Adrenal gland (tissue), 12 donors: ENCODE data around the gene DOCK8. TPM values are rescaled to one million over a fixed set of nuclear protein-coding genes. Genes with fewer than 3 reads are reported as not detected.

Experiments used
- DNase-seq, 7 donors: peaks; one replicate each; pipeline ENCODE4 v3.0.0-alpha.2; 2019 to 2020
- H3K27ac ChIP-seq, 5 donors: fragments of 200-600 bp; sonication (generic) in 4 of 5; 1 replicate in 3 of 5; 2 replicates in 2 of 5; pipeline versions ENCODE4 v1.5.1 to v1.8.0; 2016 to 2020; ENCODE audit warnings: mild to moderate bottlenecking in 1 of 5
- H3K27me3 ChIP-seq: fragments of 200-600 bp; 2 replicates; pipeline ENCODE4 v1.8.0; 2021
- H3K36me3 ChIP-seq, 2 donors: fragments of 200-600 bp; replicated peaks in 1 of 2; 1 replicate in 1 of 2; 2 replicates in 1 of 2; pipeline versions ENCODE4 v1.5.1 to v1.8.0; 2018 to 2022
- H3K4me1 ChIP-seq, 2 donors: fragments of 200-600 bp; replicated peaks in 1 of 2; 1 replicate in 1 of 2; 2 replicates in 1 of 2; pipeline versions ENCODE4 v1.5.1 to v1.8.0; 2018 to 2021
- H3K4me3 ChIP-seq, 4 donors: fragments of 200-600 bp; sonication (generic) in 3 of 4; one replicate each; pipeline ENCODE4 v1.5.1; 2016 to 2018
- H3K9me3 ChIP-seq, 3 donors: fragments of 200-600 bp; sonication (generic) in 1 of 3; replicated peaks in 1 of 3; 1 replicate in 2 of 3; 2 replicates in 1 of 3; pipeline versions ENCODE4 v1.5.1 to v1.8.0; 2016 to 2021
- POLR2A ChIP-seq, 2 donors: fragments of 450-650 bp; IDR thresholded peaks; one replicate each; pipeline ENCODE4 v1.6.1; 2017; ENCODE audit warnings: antibody characterized with exemption in 2 of 2, mild to moderate bottlenecking in 2 of 2, moderate library complexity in 1 of 2
- WGBS, 4 donors: extraction: QIAGEN DNeasy Blood & Tissue Kit in 2 of 4; methylation state at CpG; one replicate each; pipeline versions ENCODE4 v1.1.5 to v1.1.7; 2013 to 2017; 5-methylcytosine and 5-hydroxymethylcytosine counted together
- intact Hi-C, 2 donors: fragments of 100-400 bp; cut with DNase I; formaldehyde crosslinking; loops; one replicate each; pipeline versions ENCODE4 v1.14.1 to v1.15.0; 2022 to 2023
- polyA plus RNA-seq, 3 donors: library from polyadenylated mRNA; stranded (reverse); fragments of 200-250 nt in 2 of 3; fragments of 350-450 nt in 1 of 3; fragmentation: Illumina TruSeq in 1 of 3; extraction: RNeasy Lipid Tissue Mini Kit (QIAGEN cat#74804) in 1 of 3; gene quantifications; one replicate each; pipeline ENCODE4 v1.2.3, GENCODE V29; 2013 to 2014
- total RNA-seq, 9 donors: library from RNA; depleted of rRNA in 4 of 9; stranded (reverse); fragments of >200 nt in 4 of 9; fragments of 120-200 nt in 1 of 9; fragmentation: NEBNext Ultra II Directional in 1 of 9; extraction: Animal tissue kit (Norgen Biotek cat#: 25700) in 1 of 9; gene quantifications; one replicate each; pipeline versions ENCODE4 v1.1.0 to v1.2.4, GENCODE V29; 2013 to 2023
- TF ChIP-seq, protein P1 (sequence below), 6 experiments: fragments of 450-650 bp in 4 of 6; fragments of 200-600 bp in 2 of 6; sonication (generic) in 1 of 6; IDR thresholded peaks; 1 replicate in 5 of 6; 2 replicates in 1 of 6; pipeline versions ENCODE4 v1.5.1 to v1.8.0; 2016 to 2021; ENCODE audit warnings: antibody characterized with exemption in 6 of 6, mild to moderate bottlenecking in 2 of 6, moderate library complexity in 1 of 6
- donor health status: healthy with polysubstance abuse.
- donor health status: Bipolar disorder and iron deficiency.
- donor health status: DM: yes; HTN: yes; CAD: no.
- donor health status: DM: no; HTN: no; CAD: no.
- donor health status: DM: no; HTN: no; CAD: no.
- donor health status: DM: yes; HTN: yes; CAD: no.

Gene DOCK8
- total and polyA plus RNA-seq, 12 donors: 8.3 to 134 (median 40.5) TPM

DNA sequence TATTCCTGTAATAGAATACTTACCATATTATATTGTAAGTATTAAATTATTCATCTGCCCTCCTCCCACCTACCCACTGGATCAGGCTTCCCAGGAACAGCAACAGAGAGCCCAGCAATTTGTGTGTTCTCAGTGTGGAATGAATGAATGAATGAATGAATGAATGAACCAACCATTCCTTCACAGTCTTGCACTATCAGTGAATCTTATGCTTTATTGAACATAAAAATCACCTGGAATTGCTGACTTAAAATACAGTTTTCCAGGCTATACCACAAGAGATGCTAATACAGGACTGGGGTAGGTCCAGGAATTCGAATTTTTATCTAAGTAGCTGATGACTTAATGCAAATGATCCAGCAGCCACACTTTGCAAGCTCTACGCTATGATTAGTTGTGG, 51.6 kb downstream of the DOCK8 start:
- intact Hi-C loops: no loop called here
- peaks cover 7 to 20% of the 10 kb centered on the region in 2 donors for H3K4me1 ChIP-seq
- H3K27ac ChIP-seq: no peak overlapping the region
- no peak for DNase-seq
- WGBS, 4 donors: 81 to 92% (median 90%) methylated on average over 2 of the region's 2 CpGs
- TF ChIP-seq, protein P1, sequence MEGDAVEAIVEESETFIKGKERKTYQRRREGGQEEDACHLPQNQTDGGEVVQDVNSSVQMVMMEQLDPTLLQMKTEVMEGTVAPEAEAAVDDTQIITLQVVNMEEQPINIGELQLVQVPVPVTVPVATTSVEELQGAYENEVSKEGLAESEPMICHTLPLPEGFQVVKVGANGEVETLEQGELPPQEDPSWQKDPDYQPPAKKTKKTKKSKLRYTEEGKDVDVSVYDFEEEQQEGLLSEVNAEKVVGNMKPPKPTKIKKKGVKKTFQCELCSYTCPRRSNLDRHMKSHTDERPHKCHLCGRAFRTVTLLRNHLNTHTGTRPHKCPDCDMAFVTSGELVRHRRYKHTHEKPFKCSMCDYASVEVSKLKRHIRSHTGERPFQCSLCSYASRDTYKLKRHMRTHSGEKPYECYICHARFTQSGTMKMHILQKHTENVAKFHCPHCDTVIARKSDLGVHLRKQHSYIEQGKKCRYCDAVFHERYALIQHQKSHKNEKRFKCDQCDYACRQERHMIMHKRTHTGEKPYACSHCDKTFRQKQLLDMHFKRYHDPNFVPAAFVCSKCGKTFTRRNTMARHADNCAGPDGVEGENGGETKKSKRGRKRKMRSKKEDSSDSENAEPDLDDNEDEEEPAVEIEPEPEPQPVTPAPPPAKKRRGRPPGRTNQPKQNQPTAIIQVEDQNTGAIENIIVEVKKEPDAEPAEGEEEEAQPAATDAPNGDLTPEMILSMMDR (IDR thresholded peaks at IDR 0.05): no peak
- TF ChIP-seq POLR2A (IDR thresholded peaks at IDR 0.05): no peak
- H3K4me3 ChIP-seq: no peak overlapping the region
- no peaks in the 10 kb centered on the region for H3K9me3 ChIP-seq
- H3K27me3 ChIP-seq: no peaks in the 10 kb centered on the region
- no peaks in the 10 kb centered on the region for H3K36me3 ChIP-seq

DNA sequence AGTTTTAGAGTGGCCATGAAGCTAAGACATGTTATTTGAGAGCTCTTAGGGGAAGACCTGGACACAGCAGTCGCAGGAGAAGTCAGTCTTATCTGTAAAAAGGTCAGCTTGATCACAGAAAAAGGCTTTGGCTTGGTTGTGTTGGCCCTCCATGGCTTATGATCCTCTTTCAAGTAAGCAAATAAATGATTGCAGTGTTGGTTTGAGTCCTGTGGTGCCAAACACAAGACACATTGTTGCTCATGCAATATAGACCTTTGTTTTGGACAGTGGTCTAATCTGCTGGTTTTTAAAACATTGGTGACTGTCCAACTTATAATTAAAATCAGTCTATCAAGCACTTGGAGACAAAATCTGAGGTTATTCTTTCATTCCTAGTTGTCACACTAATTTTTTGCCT, 54.0 kb downstream of the DOCK8 start:
- H3K27me3 ChIP-seq: no peaks in the 10 kb centered on the region
- no peak for DNase-seq
- no peak overlapping the region for H3K27ac ChIP-seq
- TF ChIP-seq, protein P1 (IDR thresholded peaks at IDR 0.05): no peak
- TF ChIP-seq POLR2A (IDR thresholded peaks at IDR 0.05): no peak
- peaks cover 7 to 20% of the 10 kb centered on the region in 2 donors for H3K4me1 ChIP-seq
- no peaks in the 10 kb centered on the region for H3K9me3 ChIP-seq
- 43 to 68% (median 64%) methylated on average over 1 of the region's 1 CpG for WGBS, 4 donors
- no peak overlapping the region for H3K4me3 ChIP-seq
- no peaks in the 10 kb centered on the region for H3K36me3 ChIP-seq
- intact Hi-C loops: no loop called here

DNA sequence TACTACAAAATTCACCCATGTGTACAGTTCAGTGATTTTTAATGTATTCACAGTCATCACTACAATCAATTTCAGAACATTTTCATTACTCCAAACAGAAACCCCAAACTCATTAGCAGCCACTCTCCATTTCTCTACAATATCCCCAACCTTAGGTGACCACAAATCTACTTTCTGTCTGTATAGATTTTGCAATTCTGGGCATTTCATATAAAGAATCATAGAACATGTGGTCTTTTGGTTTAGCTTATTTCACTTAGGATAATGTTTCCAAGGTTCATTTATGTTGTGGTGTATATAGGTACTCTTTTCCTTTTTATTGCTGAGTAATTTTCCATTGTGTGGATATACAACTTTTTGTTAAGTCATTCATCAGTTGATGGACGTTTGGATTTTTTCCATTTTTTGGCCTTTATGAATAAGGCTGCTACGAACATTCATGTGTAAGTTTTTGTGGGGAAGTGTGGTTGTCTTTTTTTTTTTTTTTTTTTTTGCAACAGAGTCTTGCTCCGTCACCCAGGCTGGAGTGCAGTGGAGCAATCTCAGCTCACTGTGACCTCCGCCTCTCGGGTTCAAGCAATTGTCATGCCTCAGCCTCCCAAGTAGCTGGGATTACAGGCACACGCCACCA, 54.5 kb downstream of the DOCK8 start:
- WGBS, 4 donors: 75 to 88% (median 80%) methylated on average over 6 of the region's 6 CpGs
- H3K4me3 ChIP-seq: no peak overlapping the region
- H3K9me3 ChIP-seq: no peaks in the 10 kb centered on the region
- peak overlapping the region in 1 of 5 donors; percentile 3 for H3K27ac ChIP-seq
- H3K27me3 ChIP-seq: no peaks in the 10 kb centered on the region
- no peak for DNase-seq
- no peaks in the 10 kb centered on the region for H3K36me3 ChIP-seq
- TF ChIP-seq, protein P1 (IDR thresholded peaks at IDR 0.05): no peak
- no peak for TF ChIP-seq POLR2A (IDR thresholded peaks at IDR 0.05)
- intact Hi-C loops: no loop called here
- H3K4me1 ChIP-seq: peaks cover 7 to 20% of the 10 kb centered on the region in 2 donors

DNA sequence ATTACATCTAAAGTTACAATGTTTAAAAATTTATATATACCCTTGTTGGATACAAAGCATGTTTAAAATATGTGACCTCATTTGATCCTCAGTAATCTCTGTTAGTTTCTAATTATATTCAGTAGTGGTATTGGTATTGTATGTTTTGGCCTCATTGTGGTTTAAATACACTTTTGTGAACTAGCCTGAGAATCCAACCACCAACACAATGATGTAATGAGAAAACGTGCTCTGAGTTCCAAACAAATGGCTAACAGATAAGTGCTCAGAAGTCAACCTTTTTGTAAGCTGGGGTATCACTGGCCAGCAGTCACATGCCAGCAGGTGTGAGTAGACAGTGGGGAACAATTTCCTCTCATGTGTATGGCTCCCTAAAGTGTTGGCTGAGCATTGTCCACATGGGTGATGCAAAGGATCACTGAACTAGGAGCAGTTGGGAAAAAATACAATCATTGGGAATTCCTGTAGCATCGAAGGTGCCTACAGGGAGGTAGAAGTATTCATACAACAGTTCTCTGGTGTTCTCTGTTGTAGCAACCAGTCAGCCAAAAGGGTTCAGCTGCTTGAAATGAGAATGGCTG, 56.1 kb downstream of the DOCK8 start:
- Histone ChIP-seq H3K4me1 (peaks cover under 1 to 15% of the 10 kb centered on the region in 2 donors), H3K27ac (no peak overlapping the region), H3K36me3 (no peaks in the 10 kb centered on the region), H3K4me3 (no peak overlapping the region), H3K27me3 (no peaks in the 10 kb centered on the region), H3K9me3 (no peaks in the 10 kb centered on the region)
- intact Hi-C loops: no loop called here
- DNase-seq: no peak
- whole genome bisulfite sequencing, 4 donors: 71 to 80% (median 76%) methylated on average over 2 of the region's 2 CpGs
- no peak for TF ChIP-seq POLR2A (IDR thresholded peaks at IDR 0.05)
- TF ChIP-seq, protein P1 (IDR thresholded peaks at IDR 0.05): no peak
